ENCODE data around the gene ITPRIP.
A peak's percentile ranks its signal among the peaks of the same experiment; 100 is the strongest.

ITPRIP gene

DNA sequence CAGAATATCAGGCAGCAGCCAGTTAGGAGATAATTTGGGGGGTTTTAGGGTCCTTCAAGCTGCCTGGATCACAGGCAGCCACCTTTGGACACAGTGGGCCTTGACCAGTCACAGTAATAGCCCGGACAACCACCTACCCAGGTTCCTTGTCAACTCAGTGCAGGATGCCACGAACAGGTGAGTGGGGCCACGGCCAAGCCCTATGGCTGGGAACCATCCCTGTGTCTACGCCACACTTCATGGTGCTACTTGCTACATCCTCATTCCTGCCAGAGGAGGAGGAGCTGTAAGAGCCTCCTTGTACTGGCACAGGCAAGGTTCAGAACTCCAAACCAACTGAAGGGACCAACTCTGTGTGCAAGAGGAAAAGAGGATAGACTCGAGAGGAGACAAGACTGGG, 19.9 kb downstream of the ITPRIP start:
- TF ChIP-seq, protein P1, sequence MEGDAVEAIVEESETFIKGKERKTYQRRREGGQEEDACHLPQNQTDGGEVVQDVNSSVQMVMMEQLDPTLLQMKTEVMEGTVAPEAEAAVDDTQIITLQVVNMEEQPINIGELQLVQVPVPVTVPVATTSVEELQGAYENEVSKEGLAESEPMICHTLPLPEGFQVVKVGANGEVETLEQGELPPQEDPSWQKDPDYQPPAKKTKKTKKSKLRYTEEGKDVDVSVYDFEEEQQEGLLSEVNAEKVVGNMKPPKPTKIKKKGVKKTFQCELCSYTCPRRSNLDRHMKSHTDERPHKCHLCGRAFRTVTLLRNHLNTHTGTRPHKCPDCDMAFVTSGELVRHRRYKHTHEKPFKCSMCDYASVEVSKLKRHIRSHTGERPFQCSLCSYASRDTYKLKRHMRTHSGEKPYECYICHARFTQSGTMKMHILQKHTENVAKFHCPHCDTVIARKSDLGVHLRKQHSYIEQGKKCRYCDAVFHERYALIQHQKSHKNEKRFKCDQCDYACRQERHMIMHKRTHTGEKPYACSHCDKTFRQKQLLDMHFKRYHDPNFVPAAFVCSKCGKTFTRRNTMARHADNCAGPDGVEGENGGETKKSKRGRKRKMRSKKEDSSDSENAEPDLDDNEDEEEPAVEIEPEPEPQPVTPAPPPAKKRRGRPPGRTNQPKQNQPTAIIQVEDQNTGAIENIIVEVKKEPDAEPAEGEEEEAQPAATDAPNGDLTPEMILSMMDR (IDR thresholded peaks at IDR 0.05; ENCODE audit: control insufficient read depth, insufficient read depth, low read depth, low read length, missing control alignments): no peak
- H3K4me3 ChIP-seq (ENCODE audit: control insufficient read depth, low read depth, low read length): no peak overlapping the region
- DNase-seq (ENCODE audit: low read depth): no peak

DNA sequence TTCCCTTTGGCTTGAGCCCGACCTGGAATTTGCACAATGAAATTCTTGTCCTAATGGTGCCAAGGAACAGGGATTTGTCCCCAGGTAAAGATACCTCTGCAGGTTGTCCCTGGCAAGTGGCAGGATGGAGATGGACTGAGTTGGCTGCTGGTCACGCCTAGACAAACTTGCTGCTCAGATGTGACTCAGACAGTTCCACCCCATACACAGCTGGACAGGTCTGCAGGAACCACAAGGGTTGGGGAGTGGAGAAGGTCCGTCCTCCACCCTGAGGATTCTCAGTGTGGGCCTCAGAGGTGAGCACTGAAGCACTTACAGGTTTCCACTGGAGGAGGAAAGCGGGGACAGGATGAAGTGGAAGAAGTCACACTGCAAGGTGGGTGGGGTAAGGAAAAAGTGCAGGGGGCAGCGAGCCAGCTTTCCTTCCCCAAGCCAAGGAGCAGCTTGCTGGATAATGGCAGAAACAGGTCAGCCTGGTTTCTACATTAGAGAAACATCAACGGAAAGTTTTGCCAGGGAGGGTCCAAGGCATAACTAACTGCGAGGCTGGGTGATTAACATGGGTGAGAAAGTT, 20.5 kb downstream of the ITPRIP start:
- DNase-seq (ENCODE audit: low read depth): no peak
- TF ChIP-seq, protein P1 (IDR thresholded peaks at IDR 0.05; ENCODE audit: control insufficient read depth, insufficient read depth, low read depth, low read length, missing control alignments): no peak
- no peak overlapping the region for H3K4me3 ChIP-seq (ENCODE audit: control insufficient read depth, low read depth, low read length)

DNA sequence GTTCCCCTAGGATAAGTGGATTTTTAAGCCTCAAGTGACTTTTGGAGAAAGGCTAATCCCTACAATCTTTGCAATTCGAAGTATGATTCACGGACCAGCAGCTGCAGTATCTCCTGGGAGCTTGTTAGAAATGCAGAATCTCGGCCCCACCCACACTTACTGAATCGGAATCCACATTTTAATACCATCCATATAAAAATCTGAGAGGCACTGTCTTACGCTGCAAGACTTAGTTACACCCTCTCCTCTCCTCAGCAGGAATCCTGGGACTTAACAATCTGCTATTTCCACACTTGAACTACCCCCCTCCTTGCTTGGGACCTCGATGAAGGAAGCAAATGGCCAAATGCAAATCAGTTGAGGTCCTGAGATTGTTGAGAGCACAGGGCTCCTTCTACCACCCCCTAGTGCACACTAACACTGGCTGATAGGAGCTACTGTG, 21.0 kb downstream of the ITPRIP start:
- H3K4me3 ChIP-seq (ENCODE audit: control insufficient read depth, low read depth, low read length): no peak overlapping the region
- TF ChIP-seq, protein P1 (IDR thresholded peaks at IDR 0.05; ENCODE audit: control insufficient read depth, insufficient read depth, low read depth, low read length, missing control alignments): no peak
- DNase-seq (ENCODE audit: low read depth): peak; percentile 74

DNA sequence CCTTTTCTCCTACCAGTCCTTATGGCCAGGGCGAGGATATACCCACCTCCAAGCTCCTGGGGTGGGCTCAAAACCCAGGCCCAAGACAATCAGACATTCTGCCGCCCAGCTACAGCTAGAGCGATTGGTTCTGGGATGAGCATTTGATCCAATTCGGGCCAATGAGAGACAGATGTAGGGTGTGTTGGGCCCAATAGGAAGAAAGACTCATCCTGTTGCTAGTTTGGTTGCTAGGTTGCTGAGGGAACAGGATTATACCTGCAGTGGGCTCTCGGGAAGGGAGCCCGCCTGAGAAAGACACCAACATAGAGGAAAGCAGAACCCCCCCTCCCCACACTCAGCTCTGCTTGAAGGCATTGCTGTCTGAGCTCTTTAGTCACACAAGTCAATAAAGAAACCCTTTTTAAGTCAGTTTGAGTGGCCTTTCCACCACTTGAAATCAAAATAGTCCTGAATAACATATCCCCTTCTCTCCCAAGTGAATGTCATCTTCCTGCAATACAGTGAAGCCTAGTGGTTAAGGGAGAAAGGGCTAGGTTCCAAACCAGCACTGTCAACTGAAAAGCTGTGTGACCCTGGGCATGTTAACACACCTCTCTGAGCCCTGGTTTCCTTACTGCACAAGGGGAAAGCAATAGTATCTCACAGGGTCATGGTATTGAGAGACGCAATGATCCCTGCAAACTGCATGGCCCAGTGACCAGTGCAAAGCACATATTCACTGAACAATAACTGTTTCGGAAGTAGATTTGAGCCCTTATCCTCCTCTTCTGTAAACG, 21.8 kb downstream of the ITPRIP start:
- DNase-seq (ENCODE audit: low read depth): no peak
- no peak overlapping the region for H3K4me3 ChIP-seq (ENCODE audit: control insufficient read depth, low read depth, low read length)
- TF ChIP-seq, protein P1 (IDR thresholded peaks at IDR 0.05; ENCODE audit: control insufficient read depth, insufficient read depth, low read depth, low read length, missing control alignments): no peak

DNA sequence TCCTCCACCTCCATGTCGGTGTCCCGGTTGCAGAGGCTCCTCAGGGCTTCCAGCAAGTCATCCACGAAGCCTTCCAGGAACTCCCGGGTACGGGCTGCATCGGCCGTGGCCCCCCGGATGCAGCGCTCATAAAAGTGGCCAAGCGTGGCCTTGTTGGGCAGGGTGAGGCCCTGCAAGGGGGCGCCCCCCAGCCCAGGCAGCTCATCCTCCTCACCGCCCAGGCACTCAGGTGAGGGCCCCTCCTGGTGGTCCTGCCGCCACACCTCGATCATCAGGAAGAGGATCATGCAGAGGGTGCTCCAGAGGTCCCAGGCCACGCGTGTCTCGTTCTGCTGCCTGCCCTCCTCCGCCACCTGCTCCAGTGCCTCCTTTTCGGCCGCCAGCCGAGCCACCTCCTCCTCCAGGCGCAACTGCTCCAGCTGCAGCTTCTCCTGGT, 22.8 kb downstream of the ITPRIP start:
- H3K4me3 ChIP-seq (ENCODE audit: control insufficient read depth, low read depth, low read length): no peak overlapping the region
- TF ChIP-seq, protein P1 (IDR thresholded peaks at IDR 0.05; ENCODE audit: control insufficient read depth, insufficient read depth, low read depth, low read length, missing control alignments): no peak
- DNase-seq (ENCODE audit: low read depth): no peak

DNA sequence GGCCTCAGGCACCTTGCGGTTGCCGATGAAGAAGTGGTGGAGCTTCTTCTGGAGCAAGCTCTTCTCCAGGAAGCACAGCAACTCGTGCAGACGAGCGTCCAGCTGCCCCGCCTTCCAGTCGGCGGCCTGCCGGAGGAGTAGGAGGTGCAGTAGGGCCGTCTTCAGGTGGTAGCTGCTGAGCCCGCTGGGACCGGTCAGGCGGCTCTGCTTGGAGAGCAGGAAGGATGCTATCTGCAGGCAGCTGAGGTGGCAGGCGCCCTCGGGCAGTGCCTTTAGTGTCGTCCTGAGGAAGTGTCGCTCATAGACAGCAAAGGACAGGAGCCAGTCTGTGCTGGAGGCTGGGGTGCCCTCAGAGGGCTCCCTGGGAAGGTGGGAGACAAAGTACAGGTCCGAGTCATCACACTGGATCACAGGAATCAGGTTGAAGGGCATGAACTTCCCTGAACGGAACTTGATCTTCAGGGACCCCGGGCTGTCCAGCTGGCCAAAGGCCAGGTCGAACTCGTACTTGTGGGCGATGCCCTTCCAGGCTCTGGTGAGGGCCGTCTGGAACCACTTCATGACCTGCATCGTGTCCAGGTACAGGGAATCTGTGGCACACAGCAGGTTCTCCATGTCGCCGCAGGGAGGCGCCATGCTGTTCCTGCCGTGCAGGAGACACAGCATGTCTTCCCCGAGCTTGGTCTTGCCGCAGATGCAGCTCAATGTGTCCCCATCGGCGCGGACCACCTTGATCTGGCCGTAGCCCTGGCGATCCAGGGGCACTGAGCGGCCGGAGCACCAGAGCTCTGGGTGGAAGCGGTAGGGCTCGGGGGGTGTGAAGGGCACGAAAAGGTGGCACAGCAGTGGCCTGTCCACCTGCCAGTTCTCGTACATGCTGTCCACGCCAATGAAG, 23.4 kb downstream of the ITPRIP start:
- DNase-seq (ENCODE audit: low read depth): no peak
- H3K4me3 ChIP-seq (ENCODE audit: control insufficient read depth, low read depth, low read length): no peak overlapping the region
- TF ChIP-seq, protein P1 (IDR thresholded peaks at IDR 0.05; ENCODE audit: control insufficient read depth, insufficient read depth, low read depth, low read length, missing control alignments): no peak
